HEK293 (cell line): Measurements from ENCODE around the gene ASF1B.

Source experiments
- CTCF ChIP-seq: fragments of 450-650 bp; formaldehyde crosslinking; IDR thresholded peaks from 2 replicates; pipeline ENCODE4 v1.5.1; 2016; ENCODE audit warnings: missing biosample characterization, missing genetic modification characterization
- GFI1B ChIP-seq: fragments of 450-650 bp; formaldehyde crosslinking; IDR thresholded peaks from 2 replicates; pipeline ENCODE4 v1.5.1; 2016; ENCODE audit warnings: missing biosample characterization, missing genetic modification characterization
- ZNF23 ChIP-seq: fragments of 450-650 bp; formaldehyde crosslinking; IDR thresholded peaks from 2 replicates; pipeline ENCODE4 v1.5.1; 2016; ENCODE audit warnings: missing biosample characterization, missing genetic modification characterization, borderline replicate concordance
- ZNF423 ChIP-seq: fragments of 450-650 bp; formaldehyde crosslinking; IDR thresholded peaks from 2 replicates; pipeline ENCODE4 v1.5.1; 2016; ENCODE audit warnings: missing biosample characterization, missing genetic modification characterization

- no peak for TF ChIP-seq CTCF (tag by site-specific recombination)
- no peak for TF ChIP-seq ZNF23
- no peak for TF ChIP-seq ZNF423
- TF ChIP-seq GFI1B (tag by site-specific recombination): no peak
Measured at GRCh38 chr19:14159059-14159458, 22.7 kb upstream of the ASF1B start.
